Measurements from ENCODE around the gene PDE3B.

DNA sequence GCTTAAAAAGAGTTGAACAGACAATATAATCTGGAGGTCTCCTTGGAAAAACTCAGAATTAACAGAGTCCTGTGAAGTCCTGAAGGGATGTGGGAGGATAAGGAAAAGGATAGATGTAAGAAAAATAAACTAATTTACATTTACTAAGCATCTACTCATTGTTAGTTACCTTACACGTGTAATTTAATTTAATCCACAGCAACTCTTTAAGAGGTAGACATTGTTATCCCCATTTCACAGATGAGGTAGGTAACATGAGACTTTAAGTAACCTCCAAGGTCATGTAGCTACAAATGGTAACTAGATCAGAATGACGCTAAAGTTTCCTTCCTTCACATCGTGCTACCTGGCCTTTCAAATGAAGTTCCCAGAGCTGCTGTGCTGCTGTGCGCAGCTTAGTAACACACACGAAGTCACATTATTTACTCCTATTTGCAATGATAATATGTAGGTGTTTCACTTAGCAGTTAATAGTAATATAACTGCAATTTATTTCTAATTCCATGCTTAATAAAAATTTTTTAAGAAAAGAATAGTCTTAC is 5.7 kb upstream of the PDE3B start:
- TF ChIP-seq, protein P1, sequence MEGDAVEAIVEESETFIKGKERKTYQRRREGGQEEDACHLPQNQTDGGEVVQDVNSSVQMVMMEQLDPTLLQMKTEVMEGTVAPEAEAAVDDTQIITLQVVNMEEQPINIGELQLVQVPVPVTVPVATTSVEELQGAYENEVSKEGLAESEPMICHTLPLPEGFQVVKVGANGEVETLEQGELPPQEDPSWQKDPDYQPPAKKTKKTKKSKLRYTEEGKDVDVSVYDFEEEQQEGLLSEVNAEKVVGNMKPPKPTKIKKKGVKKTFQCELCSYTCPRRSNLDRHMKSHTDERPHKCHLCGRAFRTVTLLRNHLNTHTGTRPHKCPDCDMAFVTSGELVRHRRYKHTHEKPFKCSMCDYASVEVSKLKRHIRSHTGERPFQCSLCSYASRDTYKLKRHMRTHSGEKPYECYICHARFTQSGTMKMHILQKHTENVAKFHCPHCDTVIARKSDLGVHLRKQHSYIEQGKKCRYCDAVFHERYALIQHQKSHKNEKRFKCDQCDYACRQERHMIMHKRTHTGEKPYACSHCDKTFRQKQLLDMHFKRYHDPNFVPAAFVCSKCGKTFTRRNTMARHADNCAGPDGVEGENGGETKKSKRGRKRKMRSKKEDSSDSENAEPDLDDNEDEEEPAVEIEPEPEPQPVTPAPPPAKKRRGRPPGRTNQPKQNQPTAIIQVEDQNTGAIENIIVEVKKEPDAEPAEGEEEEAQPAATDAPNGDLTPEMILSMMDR (IDR thresholded peaks at IDR 0.05; ENCODE audit: low read depth, low read length) = no peak
- no peak for TF ChIP-seq EZH2phosphoT487 (IDR thresholded peaks at IDR 0.05; ENCODE audit: low read depth)
